GM23338 (cell line): ENCODE data around the gene DNAL1. TPM values are rescaled to one million over a fixed set of nuclear protein-coding genes. Genes with fewer than 3 reads are reported as not detected.

Experiments
- ATAC-seq: fragments of 200-7000 bp; cut with Tn5 transposase; 3 replicates; pipeline ENCODE4 v1.9.1; 2020
- DNase-seq: peaks from one replicate; pipeline ENCODE4 v3.0.0-alpha.2; 2015; ENCODE audit warnings: low spot score
- H2AFZ ChIP-seq: fragments of 200-600 bp; sonication (generic); 2 replicates; pipeline ENCODE4 v1.8.0; 2016; ENCODE audit warnings: antibody characterized with exemption, mild to moderate bottlenecking, moderate library complexity
- H3F3A ChIP-seq: fragments of 200-600 bp; sonication (generic); replicated peaks from 2 replicates; pipeline ENCODE4 v1.8.0; 2017; ENCODE audit warnings: antibody characterized with exemption, mixed run types, low read depth
- H3K27ac ChIP-seq: fragments of 200-600 bp; sonication (generic); 2 replicates; pipeline ENCODE4 v1.6.1; 2016; ENCODE audit warnings: low read depth
- H3K27me3 ChIP-seq: fragments of 200-600 bp; sonication (generic); 2 replicates; pipeline ENCODE4 v1.8.0; 2016; ENCODE audit warnings: mild to moderate bottlenecking, mixed run types, moderate library complexity; ENCODE audit not compliant: insufficient read depth
- H3K36me3 ChIP-seq: fragments of 200-600 bp; sonication (generic); 2 replicates; pipeline ENCODE4 v1.8.0; 2016; ENCODE audit warnings: mild to moderate bottlenecking; ENCODE audit not compliant: insufficient read depth
- H3K4me1 ChIP-seq: fragments of 200-600 bp; sonication (generic); 2 replicates; pipeline ENCODE4 v1.8.0; 2016; ENCODE audit warnings: mild to moderate bottlenecking, moderate library complexity; ENCODE audit not compliant: insufficient read depth
- H3K4me2 ChIP-seq: fragments of 200-600 bp; sonication (generic); 2 replicates; pipeline ENCODE4 v1.7.1; 2017; ENCODE audit warnings: mixed run types
- H3K4me3 ChIP-seq: fragments of 200-600 bp; sonication (generic); 2 replicates; pipeline ENCODE4 v1.6.1; 2016; ENCODE audit warnings: mixed run types
- H3K79me2 ChIP-seq: fragments of 200-600 bp; sonication (generic); replicated peaks from 2 replicates; pipeline ENCODE4 v1.8.0; 2017; ENCODE audit warnings: mild to moderate bottlenecking; ENCODE audit not compliant: insufficient read depth
- H3K9me2 ChIP-seq: fragments of 200-600 bp; sonication (generic); 2 replicates; pipeline ENCODE4 v1.8.0; 2017; ENCODE audit not compliant: insufficient read depth
- H4K20me1 ChIP-seq: fragments of 200-600 bp; sonication (generic); replicated peaks from 2 replicates; pipeline ENCODE4 v1.8.0; 2017; ENCODE audit warnings: mild to moderate bottlenecking; ENCODE audit not compliant: insufficient read depth
- H3K27ac Mint-ChIP-seq: 2 replicates; pipeline ENCODE4 v1.8.0; 2020; ENCODE audit warnings: inconsistent platforms, mild to moderate bottlenecking, moderate library complexity, mixed read lengths
- H3K27me3 Mint-ChIP-seq: 3 replicates; pipeline ENCODE4 v1.8.0; 2022; ENCODE audit warnings: low read depth, mild to moderate bottlenecking, moderate library complexity, mixed read lengths, inconsistent platforms; ENCODE audit not compliant: insufficient read depth, poor library complexity
- H3K36me3 Mint-ChIP-seq: 3 replicates; pipeline ENCODE4 v1.8.0; 2021; ENCODE audit warnings: low read depth, mild to moderate bottlenecking, inconsistent platforms, moderate library complexity, mixed read lengths
- H3K4me1 Mint-ChIP-seq: 3 replicates; pipeline ENCODE4 v1.8.0; 2020; ENCODE audit warnings: mild to moderate bottlenecking, inconsistent platforms, mixed read lengths
- H3K4me3 Mint-ChIP-seq: 3 replicates; pipeline ENCODE4 v1.8.0; 2021; ENCODE audit warnings: moderate library complexity, mild to moderate bottlenecking, inconsistent platforms, mixed read lengths
- H3K9me3 Mint-ChIP-seq: 3 replicates; pipeline ENCODE4 v1.8.0; 2020; ENCODE audit warnings: moderate library complexity, mild to moderate bottlenecking, inconsistent platforms, mixed read lengths
- CREB1 ChIP-seq: fragments of 250-450 bp; sonication (Bioruptor Pico); IDR thresholded peaks from 2 replicates; pipeline ENCODE4 v1.5.0; 2020; ENCODE audit warnings: low read depth, mild to moderate bottlenecking, moderate library complexity
- EZH2 ChIP-seq: fragments of 200-600 bp; sonication (generic); IDR thresholded peaks from one replicate; pipeline ENCODE4 v1.8.0; 2017; ENCODE audit warnings: antibody characterized with exemption, mild to moderate bottlenecking, low read depth; ENCODE audit not compliant: unreplicated experiment
- JUNB ChIP-seq: IDR thresholded peaks from one replicate; pipeline ENCODE4 v1.6.1; 2016; ENCODE audit warnings: antibody characterized with exemption; ENCODE audit not compliant: unreplicated experiment
- POLR2AphosphoS5 ChIP-seq: IDR thresholded peaks from 2 replicates; pipeline ENCODE4 v1.6.1; 2016; ENCODE audit warnings: antibody characterized with exemption, low read depth
- STAT1 ChIP-seq: IDR thresholded peaks from one replicate; pipeline ENCODE4 v1.6.1; 2016; ENCODE audit warnings: antibody characterized with exemption; ENCODE audit not compliant: unreplicated experiment
- polyA plus RNA-seq: library from polyadenylated mRNA; unstranded; fragments of >200 nt; fragmentation: Nextera tagmentation; extraction: Ambion mirVana; gene quantifications from 2 replicates; pipeline ENCODE4 v1.2.1, GENCODE V29; 2016
- total RNA-seq: library from RNA; depleted of rRNA; stranded (reverse); fragments of >200 nt; shearing (Covaris generic); gene quantifications from 2 replicates; pipeline ENCODE4 v1.2.3, GENCODE V29; 2014
- TF ChIP-seq, protein P1 (sequence below): fragments of 250-450 bp; sonication (Bioruptor Pico); IDR thresholded peaks from 2 replicates; pipeline ENCODE4 v1.5.0; 2020; ENCODE audit warnings: mild to moderate bottlenecking, moderate library complexity
- TF ChIP-seq, protein P2 (sequence below): IDR thresholded peaks from one replicate; pipeline ENCODE4 v1.6.1; 2018; ENCODE audit warnings: antibody characterized with exemption; ENCODE audit not compliant: unreplicated experiment

DNAL1 gene
- total and polyA plus RNA-seq, 2 experiments from 2014 or later: 7.6 to 29.3 TPM

DNA sequence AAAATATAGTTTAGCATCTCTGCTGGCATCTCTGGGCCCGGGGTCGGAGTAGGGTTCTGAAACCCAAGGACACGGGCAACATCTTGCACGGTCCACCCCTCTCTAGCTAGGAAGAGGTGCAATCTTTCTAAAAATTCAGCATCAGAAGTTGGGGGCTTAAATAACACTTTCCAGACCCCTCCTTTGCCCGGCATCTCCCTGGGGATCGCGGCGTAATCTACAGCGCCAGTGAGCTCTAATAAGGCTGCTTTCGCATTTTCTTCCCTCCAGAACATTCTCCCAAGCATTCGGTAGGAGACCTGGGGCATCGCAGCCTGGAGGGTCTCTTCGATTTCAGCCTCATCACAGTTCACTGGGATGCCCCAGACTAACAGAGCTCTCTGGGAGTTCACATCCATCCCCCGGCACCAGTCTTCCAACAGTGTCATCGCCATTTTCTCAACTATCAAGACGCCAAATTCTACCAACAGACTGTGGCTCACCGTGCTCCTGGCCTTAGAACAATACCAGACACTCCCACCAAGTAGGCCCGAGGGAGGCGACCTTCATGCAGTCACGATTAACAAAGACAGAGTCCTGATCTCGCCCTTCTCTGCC lies 68.5 kb downstream of the DNAL1 start (continued):
- TF ChIP-seq, protein P1, sequence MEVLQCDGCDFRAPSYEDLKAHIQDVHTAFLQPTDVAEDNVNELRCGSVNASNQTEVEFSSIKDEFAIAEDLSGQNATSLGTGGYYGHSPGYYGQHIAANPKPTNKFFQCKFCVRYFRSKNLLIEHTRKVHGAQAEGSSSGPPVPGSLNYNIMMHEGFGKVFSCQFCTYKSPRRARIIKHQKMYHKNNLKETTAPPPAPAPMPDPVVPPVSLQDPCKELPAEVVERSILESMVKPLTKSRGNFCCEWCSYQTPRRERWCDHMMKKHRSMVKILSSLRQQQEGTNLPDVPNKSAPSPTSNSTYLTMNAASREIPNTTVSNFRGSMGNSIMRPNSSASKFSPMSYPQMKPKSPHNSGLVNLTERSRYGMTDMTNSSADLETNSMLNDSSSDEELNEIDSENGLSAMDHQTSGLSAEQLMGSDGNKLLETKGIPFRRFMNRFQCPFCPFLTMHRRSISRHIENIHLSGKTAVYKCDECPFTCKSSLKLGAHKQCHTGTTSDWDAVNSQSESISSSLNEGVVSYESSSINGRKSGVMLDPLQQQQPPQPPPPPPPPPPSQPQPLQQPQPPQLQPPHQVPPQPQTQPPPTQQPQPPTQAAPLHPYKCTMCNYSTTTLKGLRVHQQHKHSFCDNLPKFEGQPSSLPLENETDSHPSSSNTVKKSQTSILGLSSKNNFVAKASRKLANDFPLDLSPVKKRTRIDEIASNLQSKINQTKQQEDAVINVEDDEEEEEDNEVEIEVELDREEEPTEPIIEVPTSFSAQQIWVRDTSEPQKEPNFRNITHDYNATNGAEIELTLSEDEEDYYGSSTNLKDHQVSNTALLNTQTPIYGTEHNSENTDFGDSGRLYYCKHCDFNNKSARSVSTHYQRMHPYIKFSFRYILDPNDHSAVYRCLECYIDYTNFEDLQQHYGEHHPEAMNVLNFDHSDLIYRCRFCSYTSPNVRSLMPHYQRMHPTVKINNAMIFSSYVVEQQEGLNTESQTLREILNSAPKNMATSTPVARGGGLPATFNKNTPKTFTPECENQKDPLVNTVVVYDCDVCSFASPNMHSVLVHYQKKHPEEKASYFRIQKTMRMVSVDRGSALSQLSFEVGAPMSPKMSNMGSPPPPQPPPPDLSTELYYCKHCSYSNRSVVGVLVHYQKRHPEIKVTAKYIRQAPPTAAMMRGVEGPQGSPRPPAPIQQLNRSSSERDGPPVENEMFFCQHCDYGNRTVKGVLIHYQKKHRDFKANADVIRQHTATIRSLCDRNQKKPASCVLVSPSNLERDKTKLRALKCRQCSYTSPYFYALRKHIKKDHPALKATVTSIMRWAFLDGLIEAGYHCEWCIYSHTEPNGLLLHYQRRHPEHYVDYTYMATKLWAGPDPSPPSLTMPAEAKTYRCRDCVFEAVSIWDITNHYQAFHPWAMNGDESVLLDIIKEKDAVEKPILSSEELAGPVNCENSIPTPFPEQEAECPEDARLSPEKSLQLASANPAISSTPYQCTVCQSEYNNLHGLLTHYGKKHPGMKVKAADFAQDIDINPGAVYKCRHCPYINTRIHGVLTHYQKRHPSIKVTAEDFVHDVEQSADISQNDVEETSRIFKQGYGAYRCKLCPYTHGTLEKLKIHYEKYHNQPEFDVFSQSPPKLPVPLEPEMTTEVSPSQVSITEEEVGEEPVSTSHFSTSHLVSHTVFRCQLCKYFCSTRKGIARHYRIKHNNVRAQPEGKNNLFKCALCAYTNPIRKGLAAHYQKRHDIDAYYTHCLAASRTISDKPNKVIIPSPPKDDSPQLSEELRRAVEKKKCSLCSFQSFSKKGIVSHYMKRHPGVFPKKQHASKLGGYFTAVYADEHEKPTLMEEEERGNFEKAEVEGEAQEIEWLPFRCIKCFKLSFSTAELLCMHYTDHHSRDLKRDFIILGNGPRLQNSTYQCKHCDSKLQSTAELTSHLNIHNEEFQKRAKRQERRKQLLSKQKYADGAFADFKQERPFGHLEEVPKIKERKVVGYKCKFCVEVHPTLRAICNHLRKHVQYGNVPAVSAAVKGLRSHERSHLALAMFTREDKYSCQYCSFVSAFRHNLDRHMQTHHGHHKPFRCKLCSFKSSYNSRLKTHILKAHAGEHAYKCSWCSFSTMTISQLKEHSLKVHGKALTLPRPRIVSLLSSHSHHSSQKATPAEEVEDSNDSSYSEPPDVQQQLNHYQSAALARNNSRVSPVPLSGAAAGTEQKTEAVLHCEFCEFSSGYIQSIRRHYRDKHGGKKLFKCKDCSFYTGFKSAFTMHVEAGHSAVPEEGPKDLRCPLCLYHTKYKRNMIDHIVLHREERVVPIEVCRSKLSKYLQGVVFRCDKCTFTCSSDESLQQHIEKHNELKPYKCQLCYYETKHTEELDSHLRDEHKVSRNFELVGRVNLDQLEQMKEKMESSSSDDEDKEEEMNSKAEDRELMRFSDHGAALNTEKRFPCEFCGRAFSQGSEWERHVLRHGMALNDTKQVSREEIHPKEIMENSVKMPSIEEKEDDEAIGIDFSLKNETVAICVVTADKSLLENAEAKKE: no peak
- no peak for TF ChIP-seq EZH2

DNA sequence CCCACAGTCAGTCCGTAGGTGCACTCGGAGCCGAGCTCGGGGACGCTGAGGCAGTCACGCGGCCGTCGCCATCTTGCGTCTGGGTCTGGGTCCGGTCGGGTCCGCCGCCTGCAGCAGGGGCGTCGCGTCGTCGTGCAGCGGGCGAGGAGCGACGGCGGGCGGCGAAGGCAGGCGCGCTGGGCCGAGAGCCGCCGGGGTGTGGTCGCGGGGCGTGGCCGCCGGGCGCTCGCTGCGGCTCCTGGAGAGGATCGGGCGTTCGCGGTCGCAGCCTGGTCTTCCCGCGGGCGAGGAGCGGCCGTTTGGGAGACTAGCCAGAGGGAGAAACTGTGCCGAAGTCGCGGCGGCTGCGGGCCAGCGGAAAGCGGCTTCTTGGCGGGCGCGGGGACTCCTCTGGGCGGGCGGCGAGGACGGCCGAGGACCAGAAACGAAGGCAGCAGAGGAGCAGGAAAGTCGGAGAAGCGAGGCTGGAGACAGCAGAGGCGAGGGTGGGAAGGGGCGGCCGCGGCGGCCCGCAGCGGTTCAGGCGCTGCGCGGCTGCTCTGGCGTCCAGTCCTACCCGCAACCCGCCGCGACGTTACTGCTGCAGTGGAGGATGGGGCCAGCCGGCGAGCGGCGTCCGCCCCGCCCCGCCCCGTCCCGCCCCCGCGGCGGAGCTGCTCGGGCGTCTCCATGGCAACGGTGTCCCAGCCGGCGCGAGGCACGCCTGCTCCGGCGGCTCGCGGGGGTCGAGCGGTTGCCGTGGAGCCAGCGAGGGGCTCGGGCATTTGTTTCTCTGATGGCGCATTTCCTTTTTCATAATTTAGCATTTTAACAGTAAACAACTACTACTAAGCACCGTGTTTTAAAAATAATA lies 69.2 kb downstream of the DNAL1 start, which contains the start of gene PNMA1:
Gene PNMA1, minus strand, starts transcription at position 582 of the 853 bp plus-strand sequence. CDS start 745 bp downstream, outside the sequence.
- Histone ChIP-seq H3K27ac (peak within 1 kb of the TSS; percentile 69; the same call in 1 of the 2 replicates), H3F3A (peaks cover 17% of the 10 kb centered on the region; the same call in 1 of the 2 replicates), H4K20me1 (peaks cover 23% of the 10 kb centered on the region), H3K9me2 (no peaks in the 10 kb centered on the region), H3K4me3 (peak within 1 kb of the TSS; percentile 97), H2AFZ (peak within 1 kb of the TSS; percentile 94; the same call in 1 of the 2 replicates), H3K36me3 (no peaks in the 10 kb centered on the region), H3K79me2 (peaks cover 34% of the 10 kb centered on the region), H3K4me1 (peaks cover 35% of the 10 kb centered on the region), H3K27me3 (peaks cover 20% of the 10 kb centered on the region; the same call in 1 of the 2 replicates), H3K4me2 (peak within 1 kb of the TSS; percentile 100)
- peak within 1 kb of the TSS; percentile 97 for H3K27ac Mint-ChIP-seq
- ATAC-seq (peak; percentile 66), DNase-seq (peak; percentile 93)
- TF ChIP-seq JUNB (no peak), STAT1 (no peak), POLR2AphosphoS5 (peak; percentile 87), CREB1 (CRISPR knock-in tag) (peak; percentile 35; the same call in 1 of the 2 replicates)
- TF ChIP-seq, protein P2, sequence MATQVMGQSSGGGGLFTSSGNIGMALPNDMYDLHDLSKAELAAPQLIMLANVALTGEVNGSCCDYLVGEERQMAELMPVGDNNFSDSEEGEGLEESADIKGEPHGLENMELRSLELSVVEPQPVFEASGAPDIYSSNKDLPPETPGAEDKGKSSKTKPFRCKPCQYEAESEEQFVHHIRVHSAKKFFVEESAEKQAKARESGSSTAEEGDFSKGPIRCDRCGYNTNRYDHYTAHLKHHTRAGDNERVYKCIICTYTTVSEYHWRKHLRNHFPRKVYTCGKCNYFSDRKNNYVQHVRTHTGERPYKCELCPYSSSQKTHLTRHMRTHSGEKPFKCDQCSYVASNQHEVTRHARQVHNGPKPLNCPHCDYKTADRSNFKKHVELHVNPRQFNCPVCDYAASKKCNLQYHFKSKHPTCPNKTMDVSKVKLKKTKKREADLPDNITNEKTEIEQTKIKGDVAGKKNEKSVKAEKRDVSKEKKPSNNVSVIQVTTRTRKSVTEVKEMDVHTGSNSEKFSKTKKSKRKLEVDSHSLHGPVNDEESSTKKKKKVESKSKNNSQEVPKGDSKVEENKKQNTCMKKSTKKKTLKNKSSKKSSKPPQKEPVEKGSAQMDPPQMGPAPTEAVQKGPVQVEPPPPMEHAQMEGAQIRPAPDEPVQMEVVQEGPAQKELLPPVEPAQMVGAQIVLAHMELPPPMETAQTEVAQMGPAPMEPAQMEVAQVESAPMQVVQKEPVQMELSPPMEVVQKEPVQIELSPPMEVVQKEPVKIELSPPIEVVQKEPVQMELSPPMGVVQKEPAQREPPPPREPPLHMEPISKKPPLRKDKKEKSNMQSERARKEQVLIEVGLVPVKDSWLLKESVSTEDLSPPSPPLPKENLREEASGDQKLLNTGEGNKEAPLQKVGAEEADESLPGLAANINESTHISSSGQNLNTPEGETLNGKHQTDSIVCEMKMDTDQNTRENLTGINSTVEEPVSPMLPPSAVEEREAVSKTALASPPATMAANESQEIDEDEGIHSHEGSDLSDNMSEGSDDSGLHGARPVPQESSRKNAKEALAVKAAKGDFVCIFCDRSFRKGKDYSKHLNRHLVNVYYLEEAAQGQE: no peak
- H3K36me3 Mint-ChIP-seq: peaks cover 11% of the 10 kb centered on the region
- H3K4me3 Mint-ChIP-seq: peak within 1 kb of the TSS; percentile 93
- peaks cover 23% of the 10 kb centered on the region for H3K27me3 Mint-ChIP-seq
- no peaks in the 10 kb centered on the region; the same call in 2 of the 3 replicates for H3K9me3 Mint-ChIP-seq
- H3K4me1 Mint-ChIP-seq: peaks cover 33% of the 10 kb centered on the region
